ENCODE data around the gene IQCE.
A peak's percentile ranks its signal among the peaks of the same experiment; 100 is the strongest.
"Not testable (repeated sequence)": the region's sequence is repeated elsewhere in the genome, so short reads cannot be mapped to it uniquely, and the experiment has no call there.

The IQCE gene

DNA sequence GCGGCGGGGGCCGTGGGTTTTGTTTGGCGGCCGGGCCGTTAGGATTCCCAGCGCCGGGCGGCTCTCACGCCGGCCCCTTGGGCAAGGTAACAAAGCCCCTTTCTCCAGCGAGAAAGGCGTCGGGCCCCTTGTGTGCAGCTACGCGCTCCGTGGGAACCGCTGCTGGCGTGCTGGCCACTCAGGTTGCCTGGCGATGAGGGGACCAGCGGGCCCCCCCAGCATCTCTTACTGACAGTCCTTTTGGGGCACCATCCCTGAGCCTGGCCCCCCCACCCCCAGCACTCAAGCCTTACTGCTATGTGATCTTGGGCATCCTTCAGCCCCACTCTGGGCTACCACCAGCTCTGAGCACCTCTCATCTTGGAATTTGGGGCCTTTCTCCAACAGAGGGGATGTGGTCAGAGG, 37.4 kb upstream of the IQCE start:
- DNase-seq, result no peak

DNA sequence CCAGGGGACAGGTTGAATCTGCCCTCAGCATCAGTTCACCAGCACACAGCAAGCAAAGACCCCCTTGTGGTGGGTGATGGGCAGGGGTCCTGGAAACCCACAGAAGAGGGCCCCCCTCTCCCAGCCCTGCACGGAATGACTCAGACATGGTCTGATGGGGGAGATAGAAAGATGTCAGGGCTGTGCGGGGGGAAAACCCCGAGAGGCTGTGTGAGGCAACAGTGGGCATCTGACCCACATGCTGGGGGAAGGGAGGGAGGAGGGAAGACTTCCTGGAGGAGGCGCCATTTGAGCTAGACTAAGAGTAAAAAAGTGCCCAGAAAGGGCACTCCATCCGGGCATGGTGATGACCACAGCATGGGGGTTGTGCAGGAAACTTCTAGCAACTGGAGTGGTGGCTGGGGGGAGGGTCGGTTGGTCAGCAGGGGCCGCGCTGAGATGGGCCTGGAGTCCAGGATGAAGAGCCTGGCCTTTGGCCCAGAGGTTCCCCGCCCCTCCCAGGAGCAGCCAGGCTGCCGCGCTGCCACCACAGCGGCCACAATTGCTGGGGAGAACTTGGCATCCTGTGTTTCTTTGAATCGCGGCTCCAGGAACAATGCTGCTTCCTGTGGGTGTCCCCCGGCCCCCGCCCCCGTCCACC, 36.7 kb upstream of the IQCE start:
- DNase-seq, result no peak

DNA sequence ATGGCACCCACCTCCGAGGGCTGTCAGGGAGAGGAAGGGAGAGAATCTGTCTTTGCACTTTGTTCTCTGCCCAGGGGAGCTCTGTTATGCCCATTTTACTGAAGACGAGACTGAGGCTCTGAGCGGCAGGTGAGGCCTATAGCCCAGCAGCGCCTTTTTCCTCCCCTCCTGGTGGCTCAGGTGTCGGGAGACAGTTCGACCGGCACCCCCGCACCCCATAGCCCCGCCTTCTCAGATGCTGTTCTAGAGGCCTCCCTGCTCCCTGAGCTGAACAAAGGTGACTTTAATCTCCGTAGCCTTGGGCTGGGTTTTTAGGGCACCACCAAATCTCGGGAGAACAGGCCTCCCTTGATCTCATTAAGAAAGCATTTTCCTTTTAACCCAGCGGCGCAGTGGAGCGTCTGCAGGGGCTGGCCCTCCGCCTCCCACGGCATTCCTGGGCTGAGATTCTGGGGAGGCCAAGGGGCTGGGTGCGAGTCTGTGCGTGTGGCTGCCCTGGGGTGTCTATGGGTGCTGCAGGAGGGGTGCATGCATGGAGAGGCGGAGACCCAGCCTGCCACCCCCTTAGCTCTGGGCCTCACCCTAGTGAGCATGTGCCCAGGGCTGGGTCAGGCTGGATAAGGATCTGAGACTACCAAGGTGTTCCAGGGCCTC, 35.9 kb upstream of the IQCE start:
- no peak for DNase-seq

DNA sequence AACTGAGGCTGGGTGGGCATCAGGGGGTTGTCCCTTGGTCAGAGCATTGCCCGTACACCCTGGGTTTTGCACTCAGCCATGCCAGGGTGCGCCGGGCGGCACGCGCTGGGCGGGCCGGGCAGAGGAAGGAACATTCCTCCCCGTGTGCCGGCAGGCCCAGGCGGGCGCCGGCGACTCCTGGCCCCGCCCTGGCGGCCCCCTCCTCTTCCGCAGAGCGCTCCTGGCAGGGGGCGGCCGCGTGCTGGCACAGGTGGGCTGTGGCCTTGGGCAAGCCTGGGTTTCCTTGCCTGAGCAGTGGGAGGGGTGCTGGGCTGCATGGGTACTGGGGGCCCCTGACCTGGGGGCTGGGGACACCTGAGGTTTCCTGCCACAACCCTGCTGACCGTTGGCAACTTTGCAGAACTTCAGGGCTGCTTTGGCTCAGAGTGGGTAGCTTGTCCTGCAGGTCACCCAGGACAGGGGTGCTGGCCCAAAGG, 35.3 kb upstream of the IQCE start:
- DNase-seq, result peak; percentile 65

DNA sequence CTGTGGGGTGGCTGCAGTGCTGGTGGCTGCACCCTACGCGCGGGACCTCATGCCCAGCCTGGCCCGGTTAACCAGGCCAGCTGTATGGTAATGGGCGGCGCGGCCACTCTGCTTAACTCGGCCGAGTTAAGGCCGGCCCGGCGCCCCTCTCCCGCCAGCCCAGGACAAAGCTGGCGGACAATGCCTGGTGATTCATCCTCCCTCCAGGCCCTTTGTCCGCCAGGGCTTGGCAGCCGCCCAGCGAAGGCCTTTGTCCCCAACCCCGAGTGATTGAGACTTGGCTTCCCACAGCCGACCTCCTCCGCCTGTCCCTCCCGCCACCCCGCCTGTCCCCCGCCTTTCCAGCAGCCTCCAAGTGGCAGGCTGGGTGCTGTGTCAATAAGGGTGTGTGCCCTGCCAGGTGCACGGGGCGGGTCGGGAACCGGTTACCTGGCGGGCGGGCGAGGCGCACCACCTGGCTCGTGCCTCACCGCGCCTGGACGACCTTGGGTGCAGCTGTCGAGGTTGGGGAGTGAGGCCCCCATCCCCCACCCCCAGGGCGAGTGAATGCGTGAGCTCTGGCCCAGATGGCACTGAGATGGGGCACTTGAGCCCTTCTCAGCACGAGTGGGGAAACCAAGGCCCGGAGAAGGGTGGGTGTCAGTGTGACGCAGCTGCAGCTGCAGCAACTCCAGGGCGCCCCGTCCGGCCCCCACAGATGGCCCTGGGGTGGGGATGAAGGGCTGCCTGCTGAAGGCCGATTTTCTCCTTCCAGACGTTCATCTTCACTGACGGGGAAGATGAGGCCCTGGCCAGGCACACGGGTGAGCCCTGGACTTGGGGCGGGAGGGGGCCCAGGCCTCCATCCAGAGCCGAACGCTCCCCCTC, 34.6 kb upstream of the IQCE start:
- peak; percentile 82 for DNase-seq

DNA sequence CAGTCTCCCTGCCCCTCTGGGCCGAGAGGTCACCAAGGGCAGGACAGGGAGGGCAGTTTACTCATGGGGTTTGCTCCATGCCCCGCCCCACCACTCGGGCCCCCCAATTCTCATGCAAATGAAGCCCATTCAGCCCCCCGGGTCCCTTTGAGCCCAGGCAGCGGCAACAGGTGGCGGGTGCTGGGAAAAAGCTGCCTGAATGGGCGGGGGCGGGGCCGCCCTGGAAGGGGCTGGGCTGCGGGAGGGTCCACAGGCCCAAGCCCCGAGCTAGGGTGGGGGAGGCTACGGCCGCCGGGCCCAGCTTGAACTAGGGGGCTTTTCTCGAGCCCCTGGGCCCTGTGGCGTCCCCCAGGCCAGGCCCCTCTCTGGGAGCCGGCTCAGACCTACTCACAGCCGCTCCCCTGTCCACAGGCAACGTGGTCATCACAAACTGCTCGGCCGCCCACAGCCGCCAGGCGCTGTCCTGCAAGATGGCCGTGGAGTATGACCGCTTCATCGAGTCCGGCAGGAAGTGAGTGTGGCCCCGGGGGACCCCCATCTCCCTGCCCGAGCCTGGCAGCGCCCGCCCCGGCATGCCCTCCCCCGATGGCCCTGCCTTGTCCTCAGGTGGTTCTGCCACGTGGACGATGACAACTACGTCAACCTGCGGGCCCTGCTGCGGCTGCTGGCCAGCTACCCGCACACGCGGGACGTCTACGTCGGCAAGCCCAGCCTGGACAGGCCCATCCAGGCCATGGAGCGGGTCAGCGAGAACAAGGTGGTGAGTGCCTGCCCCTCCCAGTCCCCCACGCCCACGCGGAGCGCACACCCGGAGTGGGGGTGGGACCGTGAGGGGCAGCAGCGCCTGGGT, 33.7 kb upstream of the IQCE start:
- DNase-seq, result no peak

DNA sequence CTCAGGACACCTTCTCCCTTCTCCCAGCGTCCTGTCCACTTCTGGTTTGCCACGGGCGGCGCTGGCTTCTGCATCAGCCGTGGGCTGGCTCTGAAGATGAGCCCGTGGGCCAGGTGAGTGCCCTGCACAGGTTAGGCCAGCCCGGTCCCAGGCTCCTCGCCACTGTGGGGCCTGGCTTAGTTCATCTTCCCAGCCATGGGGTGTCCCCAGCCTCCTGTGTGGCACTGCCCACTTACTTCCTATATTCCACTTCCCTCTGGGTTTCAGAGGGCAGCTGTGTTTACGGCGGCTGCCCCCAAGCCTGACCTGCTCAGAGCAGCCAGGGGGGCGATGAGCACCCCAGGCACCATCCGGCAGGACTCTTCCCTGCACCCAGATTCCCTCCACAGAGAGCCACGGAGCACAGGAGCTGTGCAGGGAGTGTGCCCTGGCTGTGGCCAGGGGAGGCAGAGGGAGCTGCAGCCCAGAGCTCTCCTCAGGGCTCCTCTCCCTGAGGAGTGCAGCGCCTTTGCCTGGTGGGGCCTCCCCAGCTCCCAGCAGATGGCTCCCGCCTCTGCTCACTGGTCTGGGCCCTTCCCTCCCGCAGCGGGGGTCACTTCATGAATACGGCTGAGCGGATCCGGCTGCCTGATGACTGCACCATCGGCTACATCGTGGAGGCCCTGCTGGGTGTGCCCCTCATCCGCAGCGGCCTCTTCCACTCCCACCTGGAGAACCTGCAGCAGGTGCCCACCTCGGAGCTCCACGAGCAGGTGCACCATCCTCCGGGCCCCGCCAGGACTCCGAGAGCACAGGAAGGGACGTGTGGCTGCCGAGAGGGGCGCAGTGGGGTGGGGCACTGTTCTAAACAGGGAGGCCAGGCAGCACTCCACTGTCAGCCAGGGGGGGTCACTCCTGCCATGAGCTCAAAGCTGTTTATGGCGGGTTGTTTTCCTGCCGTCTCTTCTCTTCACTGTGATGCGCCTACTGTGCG, 32.8 kb upstream of the IQCE start:
- no peak for DNase-seq

DNA sequence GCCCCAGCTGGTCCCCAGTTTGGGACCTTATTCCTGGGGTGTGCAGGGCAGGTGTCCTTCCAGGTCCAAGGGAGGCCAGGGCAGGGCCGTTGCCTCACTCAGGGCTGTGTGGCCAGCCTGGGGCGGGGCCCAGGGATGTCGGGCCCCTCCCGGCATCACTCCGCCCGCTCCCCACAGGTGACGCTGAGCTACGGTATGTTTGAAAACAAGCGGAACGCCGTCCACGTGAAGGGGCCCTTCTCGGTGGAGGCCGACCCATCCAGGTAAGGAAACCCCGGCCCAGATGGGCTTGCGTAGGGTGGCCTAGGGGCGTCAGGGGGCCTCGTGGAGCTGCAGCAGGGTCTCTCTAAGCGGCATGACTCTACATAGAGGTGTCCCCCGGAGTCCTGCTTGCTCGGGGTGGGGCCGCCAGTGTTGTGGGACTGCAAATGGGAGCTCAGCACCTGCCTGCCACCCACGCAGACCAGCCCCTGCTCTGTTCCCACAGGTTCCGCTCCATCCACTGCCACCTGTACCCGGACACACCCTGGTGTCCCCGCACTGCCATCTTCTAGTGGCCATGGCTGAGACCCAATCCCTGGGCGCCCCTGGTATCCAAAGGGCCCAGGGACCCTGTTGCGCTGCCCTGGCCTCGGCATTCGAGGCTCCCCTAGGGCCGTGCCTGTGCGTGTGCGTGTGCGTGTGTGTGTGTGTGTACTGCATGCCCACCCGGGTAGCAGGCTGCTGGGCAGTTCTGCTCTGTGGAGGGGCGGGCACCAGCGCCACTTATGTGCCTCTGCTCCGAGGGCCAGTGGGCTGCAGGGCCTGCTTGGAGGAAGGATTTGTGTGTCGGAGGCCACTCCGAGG, 31.9 kb upstream of the IQCE start:
- DNase-seq, result no peak

DNA sequence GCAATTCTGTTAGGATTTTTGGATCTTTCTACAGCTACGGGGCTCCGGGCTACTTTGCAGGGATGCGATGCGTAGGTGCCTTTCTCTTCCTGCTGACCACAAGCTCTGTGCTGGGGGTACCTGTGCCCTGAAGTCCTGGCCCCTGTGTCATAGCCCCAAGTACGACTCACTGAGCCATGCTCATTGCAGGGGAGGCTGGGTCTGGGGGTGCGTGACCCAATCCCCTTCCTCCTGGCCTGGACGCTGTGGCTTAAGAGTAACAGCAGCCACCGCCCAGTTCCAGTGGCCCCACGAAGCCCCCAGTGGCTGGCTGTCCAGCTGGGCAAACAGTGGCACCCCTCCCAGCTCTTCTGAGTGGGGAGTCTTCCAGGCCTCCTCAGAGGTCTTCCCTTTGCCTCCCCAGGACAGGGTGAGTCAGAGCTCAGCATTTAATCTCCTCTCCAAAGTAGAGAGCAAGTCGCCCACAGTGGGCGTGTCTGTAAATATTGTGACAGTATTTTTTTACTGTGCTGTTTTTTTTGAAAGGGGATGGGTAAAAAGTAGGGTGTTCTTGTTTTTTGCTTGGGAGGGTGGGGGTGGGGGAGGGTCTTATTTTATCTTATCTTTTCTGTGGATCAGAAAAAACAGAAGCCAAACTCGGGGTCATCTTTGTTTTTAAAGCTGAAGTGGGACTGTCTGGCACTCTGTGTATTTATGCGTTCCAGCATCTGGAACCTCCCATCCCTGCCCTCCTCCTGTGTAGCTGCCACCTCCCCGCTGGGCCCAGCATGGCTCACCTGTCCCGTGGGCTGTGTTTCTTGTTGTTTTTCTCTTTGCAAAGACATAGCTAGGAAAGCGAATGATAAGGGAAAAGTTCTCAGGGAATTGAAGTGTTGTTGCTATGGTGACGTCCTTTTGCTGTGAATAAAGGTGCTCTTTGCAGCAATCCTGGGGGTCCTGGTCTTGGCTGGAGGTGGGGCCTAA, 31.0 kb upstream of the IQCE start:
- no peak for DNase-seq

DNA sequence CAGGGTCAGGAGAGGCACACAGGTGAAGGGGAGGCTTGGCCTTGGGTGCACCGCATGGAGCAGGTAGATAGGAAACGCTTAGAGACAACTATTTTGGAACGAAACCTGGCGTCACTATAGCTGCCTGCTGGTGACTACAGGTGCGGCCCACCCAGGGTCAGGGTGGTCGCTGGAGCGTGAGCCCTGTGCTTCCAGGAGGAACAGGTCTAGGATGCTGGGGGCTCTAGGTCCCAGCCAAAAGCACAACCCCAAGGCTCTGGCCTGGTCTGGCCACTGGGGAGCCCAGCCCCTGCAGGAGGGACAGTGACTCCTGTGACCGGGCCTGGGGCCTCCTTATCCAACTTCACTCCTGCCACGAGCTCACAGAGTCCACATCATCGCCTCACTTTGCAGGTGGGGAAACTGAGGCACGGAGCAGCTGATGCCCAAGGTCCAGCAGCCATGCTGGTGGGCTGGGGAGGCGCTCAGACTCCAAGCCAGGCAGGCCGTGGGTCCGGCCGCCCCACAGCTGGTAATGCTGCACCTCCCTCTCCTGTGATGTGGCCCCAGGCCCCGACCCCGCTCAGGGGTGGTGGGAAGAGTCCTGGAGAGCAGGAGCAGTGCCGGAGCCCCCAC, 30.2 kb upstream of the IQCE start:
- DNase-seq, result no peak

DNA sequence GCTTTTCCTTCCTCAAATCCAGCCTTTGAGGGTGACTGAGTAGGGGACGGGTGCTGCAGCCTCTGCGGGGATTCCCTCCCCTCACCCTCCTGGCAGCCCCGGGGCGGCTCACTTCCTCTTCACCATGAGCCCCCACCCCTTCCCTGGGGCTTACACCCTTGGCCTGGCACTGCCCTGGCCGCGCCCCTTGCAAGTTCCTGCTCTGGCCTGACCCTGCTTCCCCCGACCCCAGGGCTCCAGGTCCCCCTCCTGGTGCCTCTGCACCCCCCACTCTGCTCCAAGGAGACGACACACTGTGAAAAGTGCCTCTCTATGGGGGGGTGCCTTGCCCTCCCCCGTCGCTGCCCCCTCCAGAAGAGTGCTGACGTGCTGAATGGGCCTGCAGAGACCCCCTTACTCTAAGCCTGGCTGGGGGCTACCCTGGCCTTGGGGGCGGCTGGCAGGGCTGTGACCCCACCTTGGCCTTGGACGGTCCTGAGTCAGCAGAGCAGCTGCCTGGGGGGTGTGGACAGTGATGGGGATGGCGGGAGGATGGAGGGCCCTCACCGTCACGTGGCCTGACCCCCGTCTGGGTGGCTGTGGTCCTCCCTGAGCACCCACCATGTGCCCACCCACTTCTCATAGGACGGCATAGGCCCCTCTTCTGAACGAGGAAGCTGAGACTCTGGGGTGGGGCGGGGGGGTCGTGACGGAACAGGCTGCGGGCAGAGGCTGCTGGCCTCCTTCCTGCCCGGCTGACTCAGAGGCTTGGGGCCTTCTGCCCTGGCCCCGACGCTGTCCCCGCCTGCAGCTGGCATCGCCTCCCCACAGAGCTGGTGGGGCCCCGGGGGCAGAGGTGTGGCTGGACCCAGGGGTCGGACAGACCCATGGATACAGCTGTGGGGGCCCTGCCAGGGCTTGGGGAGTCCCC, 29.4 kb upstream of the IQCE start:
- DNase-seq, result no peak

DNA sequence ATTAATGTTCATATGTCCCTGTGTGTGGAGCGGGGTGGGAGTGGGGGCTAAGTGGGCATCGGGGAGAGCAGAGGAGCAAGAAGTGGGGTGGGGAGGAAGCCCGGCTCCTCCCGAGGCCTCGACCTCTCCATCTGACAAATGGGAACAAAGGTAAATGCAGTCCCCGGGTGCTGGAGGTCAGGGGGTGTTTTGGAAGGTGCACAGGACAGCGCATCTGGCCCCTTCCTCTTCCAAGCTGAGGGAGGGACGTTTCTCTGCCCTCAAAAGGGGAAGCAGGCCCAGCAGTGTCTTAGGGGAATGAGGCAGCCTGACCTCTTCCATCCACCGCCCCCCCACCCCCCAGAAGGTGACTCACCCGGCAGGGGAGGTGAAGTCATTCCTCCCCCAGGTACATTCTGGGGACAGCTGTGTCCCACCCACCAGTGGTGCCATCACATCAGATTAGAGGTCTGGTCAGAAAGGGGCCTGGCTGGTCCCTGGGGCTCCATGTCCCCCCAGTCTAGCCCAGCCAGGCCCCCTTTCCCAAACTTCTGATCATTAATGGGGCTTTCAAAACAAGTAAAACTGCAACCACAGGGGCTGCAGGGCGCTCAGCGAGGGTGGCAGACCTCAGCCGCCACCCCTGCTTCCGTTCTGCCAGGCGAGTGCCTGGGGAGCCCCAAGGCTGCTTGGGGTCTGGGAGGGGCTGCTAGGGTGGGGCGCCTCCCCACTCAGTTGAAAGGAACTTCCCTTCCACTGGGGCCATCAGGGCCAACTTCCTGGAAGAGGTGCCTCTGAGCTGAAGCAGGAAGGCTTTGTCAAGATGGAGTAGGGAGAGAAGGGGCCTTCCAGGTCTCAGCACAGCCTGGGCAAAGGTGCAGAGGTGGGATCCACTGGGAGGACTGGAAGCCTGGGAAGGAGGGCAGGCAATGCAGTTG, 28.4 kb upstream of the IQCE start:
- DNase-seq, result no peak

DNA sequence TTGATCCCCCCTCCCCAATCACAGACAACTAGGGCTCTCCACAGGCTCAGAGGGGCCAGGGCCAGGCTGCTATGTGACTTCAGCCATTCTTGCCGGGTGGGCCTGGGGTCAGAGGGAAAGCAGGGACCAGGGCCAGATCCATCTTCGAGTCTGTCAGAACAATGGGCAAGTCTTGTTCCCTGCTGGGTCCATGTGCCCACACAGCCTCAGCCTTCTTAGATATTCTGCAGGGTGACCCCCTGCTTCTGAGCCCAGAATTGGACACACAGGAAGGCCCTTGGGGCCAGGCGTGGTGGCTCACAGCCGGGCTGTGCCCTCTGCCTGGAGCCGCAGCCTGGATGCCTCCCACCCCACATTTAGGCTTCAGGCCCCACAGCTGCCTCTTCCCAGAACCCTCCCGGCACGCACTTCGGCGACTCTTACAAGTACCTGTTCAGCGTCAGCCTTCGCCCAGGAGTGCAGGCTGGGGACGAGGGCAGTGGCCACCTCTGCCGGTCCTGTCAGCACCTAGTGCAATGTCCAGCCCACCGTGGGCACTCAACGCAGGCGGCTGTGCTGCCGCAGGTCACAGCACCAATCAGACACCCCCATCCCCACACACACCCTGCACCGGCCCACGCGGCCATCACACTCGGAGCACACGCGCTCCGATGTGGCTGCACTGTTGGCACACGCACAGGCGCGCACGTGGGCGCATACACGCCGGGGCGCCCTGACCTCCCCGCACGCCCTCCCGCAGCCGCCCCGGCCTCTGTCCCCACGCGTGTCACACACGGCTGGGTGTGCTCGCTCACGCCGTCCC, 27.6 kb upstream of the IQCE start:
- not testable (repeated sequence) for DNase-seq

DNA sequence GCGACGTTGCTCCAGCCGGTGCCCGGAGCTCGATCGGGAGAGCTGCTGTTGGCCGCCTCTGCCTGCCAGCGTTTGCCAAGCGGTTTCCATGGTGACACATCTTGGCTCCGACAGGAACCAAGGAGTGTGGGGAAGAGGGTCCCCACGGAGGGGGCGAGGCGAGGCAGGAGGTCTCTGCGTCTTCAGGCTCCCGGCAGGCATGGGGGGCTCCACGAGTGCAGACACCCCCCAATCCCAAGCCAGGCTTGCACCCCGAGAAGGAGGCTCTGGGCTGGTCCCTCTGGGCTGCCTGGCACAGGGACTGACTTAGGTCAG, 27.0 kb upstream of the IQCE start:
- DNase-seq, result not testable (repeated sequence)

DNA sequence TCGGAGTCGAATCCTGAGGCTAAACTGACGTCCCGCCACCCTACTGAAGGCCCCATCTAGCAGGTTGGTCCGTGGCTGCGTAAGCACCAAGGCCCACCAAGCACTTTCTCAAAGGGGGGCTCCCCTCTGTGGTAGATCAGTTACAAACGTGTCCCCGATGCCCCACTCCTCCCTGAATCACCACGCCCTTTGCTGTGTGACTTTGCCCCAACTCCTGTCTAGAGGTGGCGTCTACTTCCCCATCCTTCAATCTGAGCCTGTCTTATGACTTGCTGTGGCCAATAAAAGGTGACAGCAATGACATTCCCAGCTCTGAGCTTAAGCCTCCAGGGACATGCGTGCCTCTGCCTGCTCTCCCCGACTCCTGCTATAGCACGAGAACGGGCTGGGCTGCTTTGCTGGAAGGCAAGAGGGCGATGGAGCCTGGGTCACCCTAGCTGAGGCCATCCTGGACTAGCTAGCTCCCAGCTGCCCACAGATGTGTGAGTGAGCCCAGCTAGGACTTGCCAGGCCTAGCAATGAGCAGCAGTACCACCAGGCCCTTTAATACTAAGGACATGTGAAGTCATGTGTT, 26.5 kb upstream of the IQCE start:
- not testable (repeated sequence) for DNase-seq

DNA sequence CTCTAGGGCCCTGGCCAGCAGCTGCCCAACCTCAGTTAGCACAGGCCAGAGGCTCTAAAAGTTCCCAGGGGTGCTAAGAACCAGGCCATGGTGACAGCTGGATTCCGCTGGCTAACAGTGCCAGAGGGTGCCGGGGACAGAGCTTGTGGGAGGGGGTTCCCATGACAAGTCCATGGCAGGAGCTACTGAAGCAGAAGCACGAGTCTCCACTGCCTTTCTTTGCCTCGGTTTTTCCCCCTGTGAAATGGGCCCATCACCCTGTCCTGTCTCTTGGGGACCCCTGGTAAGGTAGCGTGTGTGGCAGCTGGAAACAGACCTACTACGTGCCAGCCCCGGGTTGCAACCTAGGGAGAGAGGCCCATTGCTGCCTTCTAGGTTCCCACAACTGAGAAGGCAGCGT, 26.0 kb upstream of the IQCE start:
- DNase-seq, result not testable (repeated sequence)

Measured in NCI-H526 treated with DMSO at 0.1 percent for 48 hours (cell line).